ENCODE results near the gene HOMER2. TPM values are rescaled to one million over a fixed set of nuclear protein-coding genes. Genes with fewer than 3 reads are reported as not detected.

Gene HOMER2
- total and polyA plus RNA-seq, 2 experiments from 2014 or later: 10.8 to 23.9 TPM

- Mint-ChIP-seq H3K9me3 (no peaks in the 10 kb centered on the region), H3K4me1 (peaks cover 22% of the 10 kb centered on the region), H3K27ac (no peak overlapping the region), H3K36me3 (ENCODE audit: low read depth) (peaks cover 8% of the 10 kb centered on the region; the same call in 1 of the 3 replicates), H3K27me3 (ENCODE audit: insufficient read depth, low read depth, poor library complexity) (no peaks in the 10 kb centered on the region), H3K4me3 (peak overlapping the region; percentile 92)
- H4K20me1 ChIP-seq (replicated peaks; ENCODE audit: insufficient read depth): peaks cover 8% of the 10 kb centered on the region; the same call in 1 of the 2 replicates
- H3K9me2 ChIP-seq (ENCODE audit: insufficient read depth): 0 out of 2 replicates have a peak, but pooled peaks cover 2% of the 10 kb centered on the region
- peaks cover 5% of the 10 kb centered on the region; the same call in 1 of the 2 replicates for H3K27me3 ChIP-seq (ENCODE audit: insufficient read depth)
- H3F3A ChIP-seq (replicated peaks; ENCODE audit: low read depth): peaks cover 5% of the 10 kb centered on the region; the same call in 1 of the 2 replicates
- no peaks in the 10 kb centered on the region; the same call in 1 of the 2 replicates for H3K36me3 ChIP-seq (ENCODE audit: insufficient read depth)
- TF ChIP-seq, protein P1, sequence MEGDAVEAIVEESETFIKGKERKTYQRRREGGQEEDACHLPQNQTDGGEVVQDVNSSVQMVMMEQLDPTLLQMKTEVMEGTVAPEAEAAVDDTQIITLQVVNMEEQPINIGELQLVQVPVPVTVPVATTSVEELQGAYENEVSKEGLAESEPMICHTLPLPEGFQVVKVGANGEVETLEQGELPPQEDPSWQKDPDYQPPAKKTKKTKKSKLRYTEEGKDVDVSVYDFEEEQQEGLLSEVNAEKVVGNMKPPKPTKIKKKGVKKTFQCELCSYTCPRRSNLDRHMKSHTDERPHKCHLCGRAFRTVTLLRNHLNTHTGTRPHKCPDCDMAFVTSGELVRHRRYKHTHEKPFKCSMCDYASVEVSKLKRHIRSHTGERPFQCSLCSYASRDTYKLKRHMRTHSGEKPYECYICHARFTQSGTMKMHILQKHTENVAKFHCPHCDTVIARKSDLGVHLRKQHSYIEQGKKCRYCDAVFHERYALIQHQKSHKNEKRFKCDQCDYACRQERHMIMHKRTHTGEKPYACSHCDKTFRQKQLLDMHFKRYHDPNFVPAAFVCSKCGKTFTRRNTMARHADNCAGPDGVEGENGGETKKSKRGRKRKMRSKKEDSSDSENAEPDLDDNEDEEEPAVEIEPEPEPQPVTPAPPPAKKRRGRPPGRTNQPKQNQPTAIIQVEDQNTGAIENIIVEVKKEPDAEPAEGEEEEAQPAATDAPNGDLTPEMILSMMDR (conservative IDR thresholded peaks at IDR 0.05; ENCODE audit: low read depth in 2 of 2): no peak
- TF ChIP-seq, protein P2, sequence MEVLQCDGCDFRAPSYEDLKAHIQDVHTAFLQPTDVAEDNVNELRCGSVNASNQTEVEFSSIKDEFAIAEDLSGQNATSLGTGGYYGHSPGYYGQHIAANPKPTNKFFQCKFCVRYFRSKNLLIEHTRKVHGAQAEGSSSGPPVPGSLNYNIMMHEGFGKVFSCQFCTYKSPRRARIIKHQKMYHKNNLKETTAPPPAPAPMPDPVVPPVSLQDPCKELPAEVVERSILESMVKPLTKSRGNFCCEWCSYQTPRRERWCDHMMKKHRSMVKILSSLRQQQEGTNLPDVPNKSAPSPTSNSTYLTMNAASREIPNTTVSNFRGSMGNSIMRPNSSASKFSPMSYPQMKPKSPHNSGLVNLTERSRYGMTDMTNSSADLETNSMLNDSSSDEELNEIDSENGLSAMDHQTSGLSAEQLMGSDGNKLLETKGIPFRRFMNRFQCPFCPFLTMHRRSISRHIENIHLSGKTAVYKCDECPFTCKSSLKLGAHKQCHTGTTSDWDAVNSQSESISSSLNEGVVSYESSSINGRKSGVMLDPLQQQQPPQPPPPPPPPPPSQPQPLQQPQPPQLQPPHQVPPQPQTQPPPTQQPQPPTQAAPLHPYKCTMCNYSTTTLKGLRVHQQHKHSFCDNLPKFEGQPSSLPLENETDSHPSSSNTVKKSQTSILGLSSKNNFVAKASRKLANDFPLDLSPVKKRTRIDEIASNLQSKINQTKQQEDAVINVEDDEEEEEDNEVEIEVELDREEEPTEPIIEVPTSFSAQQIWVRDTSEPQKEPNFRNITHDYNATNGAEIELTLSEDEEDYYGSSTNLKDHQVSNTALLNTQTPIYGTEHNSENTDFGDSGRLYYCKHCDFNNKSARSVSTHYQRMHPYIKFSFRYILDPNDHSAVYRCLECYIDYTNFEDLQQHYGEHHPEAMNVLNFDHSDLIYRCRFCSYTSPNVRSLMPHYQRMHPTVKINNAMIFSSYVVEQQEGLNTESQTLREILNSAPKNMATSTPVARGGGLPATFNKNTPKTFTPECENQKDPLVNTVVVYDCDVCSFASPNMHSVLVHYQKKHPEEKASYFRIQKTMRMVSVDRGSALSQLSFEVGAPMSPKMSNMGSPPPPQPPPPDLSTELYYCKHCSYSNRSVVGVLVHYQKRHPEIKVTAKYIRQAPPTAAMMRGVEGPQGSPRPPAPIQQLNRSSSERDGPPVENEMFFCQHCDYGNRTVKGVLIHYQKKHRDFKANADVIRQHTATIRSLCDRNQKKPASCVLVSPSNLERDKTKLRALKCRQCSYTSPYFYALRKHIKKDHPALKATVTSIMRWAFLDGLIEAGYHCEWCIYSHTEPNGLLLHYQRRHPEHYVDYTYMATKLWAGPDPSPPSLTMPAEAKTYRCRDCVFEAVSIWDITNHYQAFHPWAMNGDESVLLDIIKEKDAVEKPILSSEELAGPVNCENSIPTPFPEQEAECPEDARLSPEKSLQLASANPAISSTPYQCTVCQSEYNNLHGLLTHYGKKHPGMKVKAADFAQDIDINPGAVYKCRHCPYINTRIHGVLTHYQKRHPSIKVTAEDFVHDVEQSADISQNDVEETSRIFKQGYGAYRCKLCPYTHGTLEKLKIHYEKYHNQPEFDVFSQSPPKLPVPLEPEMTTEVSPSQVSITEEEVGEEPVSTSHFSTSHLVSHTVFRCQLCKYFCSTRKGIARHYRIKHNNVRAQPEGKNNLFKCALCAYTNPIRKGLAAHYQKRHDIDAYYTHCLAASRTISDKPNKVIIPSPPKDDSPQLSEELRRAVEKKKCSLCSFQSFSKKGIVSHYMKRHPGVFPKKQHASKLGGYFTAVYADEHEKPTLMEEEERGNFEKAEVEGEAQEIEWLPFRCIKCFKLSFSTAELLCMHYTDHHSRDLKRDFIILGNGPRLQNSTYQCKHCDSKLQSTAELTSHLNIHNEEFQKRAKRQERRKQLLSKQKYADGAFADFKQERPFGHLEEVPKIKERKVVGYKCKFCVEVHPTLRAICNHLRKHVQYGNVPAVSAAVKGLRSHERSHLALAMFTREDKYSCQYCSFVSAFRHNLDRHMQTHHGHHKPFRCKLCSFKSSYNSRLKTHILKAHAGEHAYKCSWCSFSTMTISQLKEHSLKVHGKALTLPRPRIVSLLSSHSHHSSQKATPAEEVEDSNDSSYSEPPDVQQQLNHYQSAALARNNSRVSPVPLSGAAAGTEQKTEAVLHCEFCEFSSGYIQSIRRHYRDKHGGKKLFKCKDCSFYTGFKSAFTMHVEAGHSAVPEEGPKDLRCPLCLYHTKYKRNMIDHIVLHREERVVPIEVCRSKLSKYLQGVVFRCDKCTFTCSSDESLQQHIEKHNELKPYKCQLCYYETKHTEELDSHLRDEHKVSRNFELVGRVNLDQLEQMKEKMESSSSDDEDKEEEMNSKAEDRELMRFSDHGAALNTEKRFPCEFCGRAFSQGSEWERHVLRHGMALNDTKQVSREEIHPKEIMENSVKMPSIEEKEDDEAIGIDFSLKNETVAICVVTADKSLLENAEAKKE (CRISPR knock-in tag; IDR thresholded peaks at IDR 0.05): no peak
- TF ChIP-seq ETS1 (IDR thresholded peaks at IDR 0.05): no peak
- TF ChIP-seq CREB1 (CRISPR knock-in tag; IDR thresholded peaks at IDR 0.05; ENCODE audit: low read depth): no peak
- TF ChIP-seq ZNF331 (CRISPR knock-in tag; IDR thresholded peaks at IDR 0.05; ENCODE audit: low read depth): no peak
- no peak for TF ChIP-seq EZH2phosphoT487 (IDR thresholded peaks at IDR 0.05; ENCODE audit: unreplicated experiment)
- TF ChIP-seq REST (IDR thresholded peaks at IDR 0.05; ENCODE audit: unreplicated experiment): no peak
- TF ChIP-seq EZH2 (IDR thresholded peaks at IDR 0.05; ENCODE audit: low read depth, unreplicated experiment): no peak
- TF ChIP-seq POLR2AphosphoS5 (IDR thresholded peaks at IDR 0.05; ENCODE audit: low read depth): no peak
- TF ChIP-seq JUNB (IDR thresholded peaks at IDR 0.05; ENCODE audit: unreplicated experiment): no peak
- no peak for TF ChIP-seq STAT1 (IDR thresholded peaks at IDR 0.05; ENCODE audit: unreplicated experiment)
- no peak for DNase-seq (ENCODE audit: low spot score)
- H3K4me1 ChIP-seq (ENCODE audit: insufficient read depth): peaks cover 18% of the 10 kb centered on the region
- H2AFZ ChIP-seq: peak overlapping the region; percentile 80; the same call in 1 of the 2 replicates
- peaks cover 7% of the 10 kb centered on the region; the same call in 1 of the 2 replicates for H3K79me2 ChIP-seq (replicated peaks; ENCODE audit: insufficient read depth)
- peak overlapping the region; percentile 77 for H3K4me3 ChIP-seq
- no peak overlapping the region for H3K27ac ChIP-seq (ENCODE audit: low read depth)
- no peak for ATAC-seq
- H3K4me2 ChIP-seq: peak overlapping the region; percentile 90
Observed at GRCh38 chr15:82810890-82811426, 141.6 kb downstream of the HOMER2 start.

Measured in GM23338 (cell line).